Stimulated activated CD8-positive, alpha-beta memory T cell treated with anti-CD3 and anti-CD28 coated beads, Interleukin-7, amount 100 ng/mL, for 4 hours (primary cell): ENCODE data around the gene TFF1.

Source experiments
- DNase-seq, 2 donors: peaks; one replicate each; pipeline ENCODE4 v3.0.0-alpha.2; 2020; ENCODE audit warnings: low read depth in 2 of 2

Gene TFF1

DNA sequence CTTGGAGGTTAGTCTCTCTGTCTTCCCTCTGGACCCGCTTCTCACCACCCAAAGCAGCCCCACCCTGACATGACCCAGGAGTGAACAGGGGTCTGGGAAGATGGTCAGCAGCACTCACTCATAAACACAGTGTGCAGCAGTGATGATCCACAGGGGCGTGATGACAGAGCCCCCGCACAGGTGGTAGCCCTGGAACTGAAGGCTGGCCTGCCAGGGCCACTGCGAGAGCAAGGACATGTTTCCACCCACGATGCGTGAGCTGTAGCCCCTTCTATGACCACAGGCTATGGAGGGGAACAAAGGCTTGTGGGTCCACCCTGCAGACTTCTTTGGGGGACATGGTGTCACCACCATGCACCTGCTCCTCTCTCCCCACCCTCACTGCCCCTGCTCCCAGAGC, 16.6 kb upstream of the TFF1 start:
- no peak for DNase-seq

DNA sequence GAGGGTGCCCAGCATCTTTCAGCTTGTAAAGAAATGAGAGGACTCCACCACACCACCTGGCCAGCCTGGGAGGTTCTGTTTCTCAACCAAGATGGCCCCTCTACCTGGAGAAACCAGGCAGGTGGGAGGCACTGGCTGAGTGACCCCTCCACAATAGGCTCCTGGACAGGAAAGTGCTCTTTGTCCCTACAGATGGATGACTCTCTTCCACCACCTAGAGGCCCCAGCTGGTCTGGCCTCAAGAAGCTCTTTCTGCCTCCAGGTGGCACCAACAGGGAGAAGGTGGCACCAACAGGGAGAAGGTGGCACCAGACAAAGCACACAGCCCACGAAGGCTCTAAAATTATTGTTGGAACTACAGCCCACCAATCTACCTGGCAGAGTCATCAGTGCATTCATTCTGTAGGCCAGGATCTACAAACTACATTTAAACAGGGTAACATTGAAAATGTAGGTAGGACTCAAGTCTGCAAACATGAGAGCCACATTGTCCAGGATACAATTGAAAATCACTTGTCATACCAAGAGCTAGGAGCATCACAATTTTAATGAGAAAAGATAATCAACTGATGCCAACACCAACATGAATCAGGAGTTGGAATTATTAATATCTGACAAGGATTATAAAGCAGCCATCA, 15.1 kb upstream of the TFF1 start:
- DNase-seq: no peak

DNA sequence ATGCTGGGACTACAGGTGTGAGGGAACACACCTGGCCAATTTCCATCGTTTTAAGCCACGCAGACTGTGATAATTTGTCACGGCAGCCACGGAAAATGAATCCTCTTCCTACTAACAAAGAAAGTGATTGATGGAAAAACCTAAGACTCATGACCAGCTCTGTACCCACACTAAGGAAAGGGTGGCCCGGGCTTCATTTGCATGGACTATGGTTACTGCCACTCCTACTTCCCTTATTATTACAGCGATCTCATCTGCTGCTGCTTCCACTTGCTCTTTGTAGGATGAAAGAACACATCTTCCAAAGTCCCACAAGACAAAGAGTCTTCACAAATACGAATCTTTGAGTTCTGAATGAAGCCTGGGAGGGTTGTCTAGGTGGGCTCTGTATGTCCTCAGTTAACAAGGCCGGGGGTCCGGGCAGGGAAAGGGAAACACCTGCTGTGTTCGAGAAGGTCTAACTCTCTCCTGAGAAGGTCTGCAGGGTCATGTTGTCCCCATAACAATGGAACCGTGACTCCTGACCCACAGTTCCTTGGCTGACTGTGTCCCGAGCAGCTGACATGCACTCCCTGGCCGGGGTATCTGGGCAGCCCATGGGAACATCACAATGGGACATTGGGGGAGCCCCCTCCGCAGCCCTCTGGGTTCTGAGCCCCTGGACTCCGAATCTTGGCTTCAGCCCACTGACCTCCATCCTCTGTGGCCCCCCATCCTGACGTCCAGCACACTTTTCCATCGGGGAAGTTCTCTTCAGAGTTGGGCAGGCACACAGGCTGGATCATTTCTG, 13.3 kb upstream of the TFF1 start:
- DNase-seq: no peak

DNA sequence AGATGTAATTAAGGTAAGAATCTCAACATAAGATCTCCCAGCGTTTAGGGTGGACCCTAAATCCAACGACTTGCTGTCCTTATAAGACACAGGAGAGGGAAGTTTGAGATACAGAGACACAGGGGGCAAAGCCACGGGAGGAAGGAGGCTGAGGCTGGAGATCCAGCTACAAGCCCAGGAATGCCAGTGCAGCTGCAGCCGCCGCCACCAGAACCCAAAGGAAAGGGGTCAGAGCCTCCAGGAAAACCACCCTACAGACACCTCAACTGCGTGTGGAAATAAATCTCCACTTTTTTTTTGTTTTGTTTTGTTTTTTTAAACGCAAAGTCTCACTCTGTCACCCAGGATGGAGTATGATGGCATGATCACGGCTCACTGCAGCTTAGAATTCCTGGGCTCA, 12.1 kb upstream of the TFF1 start:
- no peak for DNase-seq

DNA sequence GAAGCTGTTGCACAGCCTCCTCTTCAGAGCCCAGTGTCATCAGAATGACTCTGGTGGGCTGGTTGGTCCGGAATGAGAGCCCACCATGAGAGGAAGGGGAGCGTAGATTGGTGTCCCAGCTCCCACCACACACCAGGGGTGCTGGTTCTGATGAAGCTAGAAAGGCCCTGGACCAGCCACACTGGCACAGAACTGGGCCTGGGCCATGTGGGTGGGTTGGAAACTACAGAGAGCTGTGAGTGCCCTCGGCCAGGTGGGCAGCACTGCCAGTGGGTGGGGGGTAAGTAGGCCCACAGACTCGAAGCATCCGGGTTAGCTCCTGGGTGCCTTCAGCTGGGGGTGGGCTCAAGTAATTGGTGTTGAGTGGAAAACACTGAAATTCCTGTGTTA, 11.6 kb upstream of the TFF1 start:
- no peak for DNase-seq

DNA sequence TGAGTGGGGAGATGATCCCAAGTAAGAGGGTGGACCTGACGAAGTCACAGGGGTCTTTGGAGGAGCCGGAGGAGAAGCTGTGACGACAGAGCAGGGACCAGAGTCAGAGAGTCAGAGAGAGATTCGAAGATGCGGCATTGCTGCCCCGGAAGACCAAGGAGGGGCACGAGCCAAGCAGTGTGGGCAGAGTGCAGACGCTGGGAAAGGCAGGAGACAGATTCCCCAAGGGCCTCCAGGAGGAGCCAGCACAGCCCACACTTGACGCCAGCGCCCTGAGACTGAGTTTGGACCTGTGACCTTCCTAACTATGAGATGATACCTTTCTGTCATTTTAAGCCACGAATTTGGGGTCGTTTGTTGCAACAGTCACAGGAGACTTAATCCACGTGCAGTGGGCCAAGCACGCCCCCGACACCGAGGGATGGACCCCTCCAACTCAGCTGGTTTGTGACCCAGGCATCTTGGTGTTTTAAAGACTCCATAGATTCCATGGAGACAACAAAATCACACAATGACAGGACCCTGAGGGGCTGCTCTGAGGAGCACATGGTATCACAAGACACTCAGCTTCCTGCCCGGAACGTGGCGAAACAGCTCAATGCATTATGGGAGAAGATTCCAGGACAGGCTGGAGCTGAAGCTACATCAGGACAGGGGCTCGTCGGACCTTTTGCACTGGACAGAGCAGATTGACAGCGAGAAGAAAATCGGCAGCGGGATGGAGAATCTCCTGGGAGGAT, 11.0 kb upstream of the TFF1 start:
- no peak for DNase-seq

DNA sequence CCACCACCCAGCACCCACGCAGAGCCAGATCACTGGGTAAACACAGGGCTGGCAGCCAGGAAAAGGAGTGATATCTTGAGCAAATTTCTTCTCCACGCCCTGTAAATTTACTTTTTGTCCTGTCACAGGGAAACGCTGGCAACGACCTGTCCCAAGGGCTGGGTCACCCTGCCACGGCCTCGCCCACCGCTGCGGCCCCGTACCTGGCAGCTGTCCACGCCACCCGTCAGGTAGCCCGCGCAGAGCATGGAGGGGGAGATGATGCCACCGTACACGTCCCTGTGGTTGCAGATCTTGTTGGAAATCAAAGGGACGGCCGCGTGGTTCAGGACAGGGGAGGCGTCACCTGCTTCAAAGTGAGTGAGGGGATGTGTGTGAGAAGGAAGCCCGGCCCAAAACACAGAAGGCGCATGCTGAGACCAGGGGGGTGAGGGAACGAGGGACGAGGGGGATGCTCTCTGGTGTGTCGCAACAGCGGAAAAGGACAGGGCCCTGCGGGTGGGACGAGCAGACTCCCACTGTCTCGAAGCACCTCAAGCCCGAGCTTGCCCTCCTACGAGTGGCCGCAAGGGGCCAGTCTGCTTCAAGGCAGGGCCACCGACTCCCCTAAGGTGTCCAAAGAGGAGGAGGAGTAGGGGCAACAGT, 10.1 kb upstream of the TFF1 start:
- no peak for DNase-seq

DNA sequence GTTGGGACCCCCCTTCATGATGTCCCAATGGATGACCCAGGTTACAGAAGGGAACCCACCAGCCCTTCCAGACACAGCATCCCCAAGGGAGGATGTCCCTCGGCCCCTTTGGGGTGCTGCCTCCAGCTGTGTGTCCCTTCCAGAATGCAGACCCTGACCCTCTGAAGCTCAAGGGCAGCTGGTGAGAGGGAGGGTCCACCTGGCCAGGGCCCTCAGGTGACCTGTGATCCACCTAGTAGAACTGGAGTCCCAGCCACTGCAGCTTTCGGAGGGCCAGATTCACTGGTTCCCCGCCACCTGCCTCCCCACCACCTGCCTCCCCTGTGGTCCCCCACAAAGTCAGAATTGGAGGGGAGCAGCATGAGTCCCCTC, 9.6 kb upstream of the TFF1 start:
- DNase-seq: no peak

DNA sequence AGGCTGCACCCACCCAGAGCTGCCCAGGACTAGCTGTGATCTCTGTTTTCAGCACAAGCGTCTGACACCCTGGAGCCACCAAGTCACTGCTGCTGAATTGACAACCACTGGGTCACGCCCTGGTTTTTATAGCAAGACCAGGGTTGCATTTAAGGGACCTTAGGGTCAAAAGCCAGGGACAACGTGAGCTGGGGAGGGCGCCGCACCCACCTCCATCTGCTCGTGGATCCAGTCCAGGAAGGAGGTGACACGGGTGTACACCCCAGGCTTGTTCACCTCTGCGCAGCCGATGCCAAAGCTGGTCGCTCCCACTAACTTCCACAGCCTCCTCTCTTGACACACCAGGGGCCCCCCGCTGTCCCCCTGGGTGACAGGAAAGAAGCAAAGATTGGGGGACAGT, 9.2 kb upstream of the TFF1 start:
- no peak for DNase-seq

DNA sequence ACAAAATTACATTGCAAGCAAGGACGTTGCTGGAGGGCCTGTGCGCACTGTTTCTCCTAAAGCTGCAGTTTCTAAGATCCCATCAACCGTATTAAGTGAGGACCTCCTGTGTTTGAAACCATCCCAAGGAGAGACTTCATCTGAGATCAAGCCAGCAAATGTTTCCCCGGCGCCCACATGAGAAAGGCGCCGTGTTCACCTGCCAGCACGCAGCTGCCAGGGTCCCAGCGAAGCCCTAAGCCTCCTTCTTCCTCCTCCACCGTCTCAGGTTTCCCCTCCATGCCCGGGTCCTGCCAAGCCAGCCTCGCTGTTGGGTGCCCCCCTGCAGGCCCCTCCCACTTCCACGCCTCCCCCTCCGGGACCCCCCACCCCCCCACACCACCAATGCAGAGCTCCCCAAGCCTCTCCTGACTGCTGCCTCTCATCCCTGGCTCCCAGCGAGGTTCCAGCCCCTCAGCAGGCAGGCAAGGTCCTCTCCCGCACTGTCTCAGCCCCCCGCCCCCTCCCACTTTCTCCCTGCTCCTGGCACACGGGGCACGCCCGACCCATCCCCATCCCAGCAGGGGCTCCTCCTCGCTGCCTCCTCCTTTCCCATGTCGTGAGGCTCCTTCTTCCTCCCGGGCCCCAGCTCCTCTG, 8.6 kb upstream of the TFF1 start:
- no peak for DNase-seq

DNA sequence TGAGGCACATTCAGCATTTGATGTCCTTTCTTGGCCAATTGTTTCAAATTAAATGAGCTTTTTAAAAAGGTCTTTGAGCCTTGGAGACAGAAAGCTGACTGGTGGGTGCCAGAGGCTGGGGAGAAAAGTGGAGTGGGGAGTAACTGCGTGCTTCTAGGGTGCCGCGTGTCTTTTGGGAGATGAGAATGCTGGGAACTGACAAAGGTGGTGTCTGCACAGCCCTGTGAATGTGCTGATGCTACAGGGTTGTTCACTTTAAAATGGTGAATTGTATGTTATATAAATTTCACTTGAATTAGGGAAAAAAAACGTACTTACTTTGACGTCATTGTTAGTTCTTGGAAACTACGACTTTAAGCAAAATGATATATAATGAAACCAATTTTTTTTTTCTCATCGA, 8.1 kb upstream of the TFF1 start:
- no peak for DNase-seq

DNA sequence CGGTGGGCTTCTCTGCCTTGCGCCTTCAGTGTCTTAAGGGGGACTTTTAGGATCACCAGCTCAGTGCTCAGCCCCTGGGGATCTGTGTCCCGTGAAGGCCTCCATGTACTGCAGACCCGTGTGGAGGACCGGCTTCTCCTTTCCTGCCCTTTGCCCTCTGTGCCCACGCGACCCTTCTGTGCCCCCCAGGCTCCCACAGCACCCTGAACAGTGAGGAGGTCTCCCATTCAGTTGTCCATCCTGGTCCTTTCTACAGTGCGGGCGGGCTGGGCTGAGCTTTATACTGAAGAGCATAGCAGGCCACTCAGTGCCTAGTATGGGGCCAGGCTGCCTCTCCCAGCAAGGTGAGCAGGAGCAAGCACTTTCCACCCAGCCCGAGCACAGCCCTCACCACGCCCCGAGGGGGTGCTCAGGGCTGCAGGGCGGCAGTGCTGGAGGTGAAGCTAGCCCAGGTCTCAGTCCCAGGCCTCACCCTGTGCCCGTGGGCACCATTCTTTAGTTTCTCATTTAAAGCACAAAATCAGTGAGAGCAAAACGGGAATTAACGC, 7.6 kb upstream of the TFF1 start:
- DNase-seq: no peak

DNA sequence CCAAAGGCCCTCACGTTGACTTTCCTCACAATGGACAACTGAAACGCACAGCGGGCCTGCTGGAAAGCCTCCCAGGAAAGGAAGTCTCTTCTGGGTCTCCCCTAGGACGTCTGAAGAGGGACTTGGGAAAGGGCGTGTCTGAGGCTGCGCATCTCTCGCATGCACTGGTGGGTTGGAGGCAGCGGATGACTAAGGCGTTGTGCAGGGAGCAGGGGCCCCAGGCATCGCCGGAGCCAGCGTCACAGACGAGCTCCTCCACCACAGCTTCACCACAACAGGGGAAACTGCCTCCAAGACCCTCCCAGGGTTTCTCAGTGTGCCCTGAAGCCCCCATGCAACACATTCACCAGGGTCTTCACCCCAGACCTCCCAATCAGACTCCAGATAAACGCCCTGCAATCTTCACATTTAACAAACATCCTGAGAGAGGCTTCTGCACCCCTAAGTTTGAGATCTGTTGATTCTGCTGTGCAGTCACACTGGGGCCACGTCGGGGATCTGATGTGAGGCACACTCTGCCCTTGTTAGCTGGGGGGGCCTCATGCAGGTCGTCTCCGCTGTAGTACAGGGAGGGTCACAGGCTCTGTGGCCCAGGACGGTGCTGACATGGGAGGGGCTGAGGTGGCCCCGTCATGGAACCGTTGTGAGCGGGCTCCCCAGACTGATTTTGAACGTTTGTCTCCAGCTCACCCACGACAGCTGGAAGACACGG, 7.0 kb upstream of the TFF1 start:
- DNase-seq: no peak

DNA sequence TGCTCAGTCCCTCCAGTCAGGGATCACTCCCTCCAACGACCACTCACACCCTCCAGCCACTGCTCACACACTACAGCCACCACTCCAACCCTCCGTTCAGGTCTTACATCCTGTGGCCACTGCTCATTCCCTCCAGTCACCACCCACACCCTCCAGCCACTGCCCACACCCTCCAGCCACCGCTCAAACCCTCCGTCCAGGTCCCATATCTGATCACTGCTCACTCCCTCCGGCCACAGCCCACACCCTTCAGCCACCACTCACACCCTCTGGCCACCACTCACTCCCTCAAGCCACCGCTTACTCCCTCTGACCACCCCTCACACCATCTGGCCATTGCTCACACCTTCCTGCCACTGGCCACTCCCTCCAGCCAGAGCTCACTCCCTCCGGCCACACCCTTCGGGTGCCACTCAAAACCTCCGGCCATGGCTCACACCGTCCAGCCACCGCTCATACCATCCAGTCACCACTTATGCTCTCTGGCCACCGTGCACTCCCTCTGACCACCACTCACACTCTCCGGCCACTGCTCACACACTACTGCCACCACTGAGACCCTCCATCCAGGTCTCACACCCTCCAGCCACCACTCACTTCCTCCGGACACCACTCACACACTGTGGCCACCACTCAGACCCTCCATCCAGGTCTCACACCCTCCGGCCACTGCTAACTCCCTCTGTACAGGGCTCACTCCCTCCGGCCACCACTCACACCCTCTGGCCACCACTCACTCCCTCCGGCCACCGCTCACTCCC, 4.7 kb upstream of the TFF1 start:
- no peak for DNase-seq

DNA sequence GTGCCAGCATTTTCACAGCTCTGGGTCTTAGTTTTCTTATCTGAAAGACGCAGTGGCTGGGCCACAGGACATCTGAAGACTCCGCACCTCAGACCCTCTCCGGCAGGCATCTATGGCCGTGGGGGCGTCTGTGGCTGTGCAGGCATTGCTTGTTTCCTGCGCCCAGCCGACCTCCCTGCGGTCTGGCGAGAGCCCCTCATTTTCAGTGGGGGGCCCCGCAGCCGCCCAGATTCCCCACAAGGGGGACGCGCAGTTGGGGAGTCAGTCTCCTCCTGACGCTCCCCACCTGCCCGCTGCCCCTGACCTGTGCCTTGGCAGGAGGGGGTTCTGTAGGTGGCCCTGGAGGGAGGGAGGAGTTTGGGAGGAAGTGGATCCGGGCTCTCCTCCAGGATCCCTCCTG, 3.5 kb upstream of the TFF1 start:
- DNase-seq: no peak

DNA sequence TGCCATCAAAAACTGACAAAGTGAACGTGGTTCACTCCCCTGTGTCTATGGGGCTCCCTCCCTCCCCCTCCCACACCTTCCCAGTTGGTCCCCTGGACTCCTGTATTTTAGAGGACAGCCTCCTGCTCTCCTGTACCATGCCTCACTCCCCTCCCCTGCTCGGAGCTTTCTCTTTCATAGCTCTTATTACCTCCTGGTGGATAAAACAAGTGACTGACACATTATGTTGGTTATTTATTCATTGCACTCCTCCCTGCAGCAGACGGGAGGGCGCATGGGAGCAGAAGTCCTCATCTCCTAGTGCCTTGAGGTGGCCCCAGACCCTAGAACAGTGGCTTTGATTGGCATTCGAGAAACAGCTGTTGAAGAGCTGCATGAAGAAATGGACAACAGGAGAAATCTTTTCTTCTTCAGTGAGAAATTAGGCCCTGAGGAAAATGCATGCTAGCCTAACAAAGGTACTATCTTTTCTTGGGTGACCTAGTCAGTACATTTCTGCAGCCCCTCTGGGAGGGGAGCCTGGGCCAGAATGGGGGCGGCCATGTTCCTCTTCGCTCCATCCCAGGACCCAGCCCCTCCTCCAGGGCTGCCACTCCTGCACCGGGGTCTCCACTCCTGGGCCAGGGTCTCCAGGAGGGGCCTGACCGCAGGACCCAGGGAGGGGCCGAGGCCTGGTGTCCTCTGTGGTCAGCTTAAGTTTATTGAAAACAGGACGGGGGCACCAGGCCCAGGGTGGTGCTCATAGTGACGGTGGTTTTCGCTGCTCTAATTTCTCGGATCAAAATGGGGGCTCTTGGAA, 1.2 kb upstream of the TFF1 start:
- no peak for DNase-seq

DNA sequence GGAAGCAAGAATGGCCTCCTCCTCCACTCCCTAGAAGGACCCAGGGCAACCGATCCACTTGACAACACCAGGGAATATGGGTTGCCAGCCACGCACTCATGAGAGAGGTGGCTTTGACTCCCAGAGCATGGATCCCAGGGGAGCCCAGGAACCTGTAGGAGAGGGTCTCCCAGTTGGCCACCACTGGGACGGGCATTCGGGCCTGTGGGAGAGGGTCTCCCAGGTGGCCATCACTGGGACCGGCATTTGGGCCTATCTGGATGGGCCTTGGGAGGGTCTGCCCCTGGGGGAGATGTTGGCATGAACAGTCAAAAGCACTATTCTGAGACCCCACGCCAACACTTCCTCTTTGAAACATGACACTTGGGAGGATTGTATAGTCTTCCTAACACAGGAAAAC, 565 bp downstream of the TFF1 start:
- DNase-seq: no peak

DNA sequence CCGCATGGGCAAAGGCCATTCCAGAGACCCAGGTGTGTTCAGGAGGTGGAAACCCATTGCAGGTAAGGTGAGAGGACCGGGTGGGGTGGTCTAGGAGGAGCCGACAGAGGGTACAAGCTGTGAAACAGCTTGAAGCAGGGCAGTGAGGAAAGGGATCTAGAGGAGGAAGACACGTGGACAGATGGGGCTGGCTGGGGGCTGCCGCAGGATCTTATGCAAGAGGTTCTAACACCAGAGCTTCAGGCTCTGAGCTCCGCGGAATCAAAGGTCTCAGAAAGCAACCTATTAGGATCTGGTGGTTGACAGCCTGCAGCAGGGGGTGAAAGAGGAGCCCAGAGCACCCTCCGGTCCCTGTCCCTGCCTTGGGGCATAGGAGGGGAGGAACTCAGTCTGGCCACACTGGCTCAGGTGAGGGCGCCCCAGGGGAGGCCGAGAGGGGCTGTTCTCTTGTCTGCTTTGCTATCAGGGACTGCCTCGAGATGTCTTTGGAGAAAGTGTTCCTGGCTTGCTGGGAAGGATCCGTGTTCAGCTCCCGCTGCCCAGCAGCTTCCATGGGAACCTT, 1.9 kb downstream of the TFF1 start:
- no peak for DNase-seq

DNA sequence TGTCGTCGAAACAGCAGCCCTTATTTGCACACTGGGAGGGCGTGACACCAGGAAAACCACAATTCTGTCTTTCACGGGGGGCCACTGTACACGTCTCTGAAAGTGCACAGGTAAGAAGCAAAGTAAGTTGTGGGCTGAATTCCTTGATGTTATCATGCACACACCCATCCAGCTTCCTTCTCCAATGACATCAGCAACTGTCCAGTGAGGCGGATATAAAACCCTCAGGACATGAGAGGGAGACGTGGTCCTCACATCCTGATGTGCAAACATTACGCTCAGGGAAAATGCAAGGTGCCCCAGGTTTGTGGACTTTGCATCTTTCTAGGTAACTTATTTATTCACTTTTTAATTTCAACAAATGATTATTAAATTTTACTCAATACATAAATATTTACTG, 3.0 kb downstream of the TFF1 start:
- DNase-seq: no peak
